Activated CD4-positive, alpha-beta T cell treated with anti-CD3 and anti-CD28 coated beads, Interleukin-2, amount 10 ng/mL, durations not matched to agents 24 days and 14 days (primary cell): ENCODE results near the gene TTC31. TPM values are rescaled to one million over a fixed set of nuclear protein-coding genes. Genes with fewer than 3 reads are reported as not detected.
"Not testable (repeated sequence)": the region's sequence is repeated elsewhere in the genome, so short reads cannot be mapped to it uniquely, and the experiment has no call there.

Source experiments
- DNase-seq: peaks from one replicate; pipeline ENCODE4 v3.0.0; 2022
- H3K27ac Mint-ChIP-seq: one replicate; pipeline ENCODE4 v1.8.0; 2022; ENCODE audit warnings: mild to moderate bottlenecking, mixed read lengths
- H3K27me3 Mint-ChIP-seq: one replicate; pipeline ENCODE4 v1.8.0; 2022; ENCODE audit warnings: mixed read lengths
- H3K36me3 Mint-ChIP-seq: one replicate; pipeline ENCODE4 v1.8.0; 2022; ENCODE audit warnings: low read depth, mild to moderate bottlenecking, mixed read lengths
- H3K4me1 Mint-ChIP-seq: one replicate; pipeline ENCODE4 v1.8.0; 2021; ENCODE audit warnings: mixed read lengths
- H3K4me3 Mint-ChIP-seq: one replicate; pipeline ENCODE4 v1.8.0; 2022; ENCODE audit warnings: mild to moderate bottlenecking, moderate library complexity, mixed read lengths
- H3K9me3 Mint-ChIP-seq: one replicate; pipeline ENCODE4 v1.8.0; 2021; ENCODE audit warnings: mixed read lengths
- intact Hi-C: fragments of 100-400 bp; cut with micrococcal nuclease; formaldehyde crosslinking; loops from one replicate; pipeline ENCODE4 v1.15.1; 2023
- total RNA-seq: library from RNA; stranded (reverse); gene quantifications from 2 replicates; pipeline ENCODE4 v1.2.3, GENCODE V29; 2022

The TTC31 gene
- total RNA-seq, 1 donor from 2014 or later = 31.5 TPM

- no peak overlapping the region for H3K27ac Mint-ChIP-seq
- intact Hi-C loops = no loop called here
- H3K36me3 Mint-ChIP-seq = peaks cover 38% of the 10 kb centered on the region
- no peak overlapping the region for H3K4me3 Mint-ChIP-seq
- peaks cover 38% of the 10 kb centered on the region for H3K4me1 Mint-ChIP-seq
- H3K27me3 Mint-ChIP-seq = no peaks in the 10 kb centered on the region
- peak; percentile 72 for DNase-seq
- no peaks in the 10 kb centered on the region for H3K9me3 Mint-ChIP-seq
Measured at GRCh38 chr2:74461187-74462053, 21.5 kb upstream of the TTC31 start.

GRCh38 chr2:74462054-74462785, 20.7 kb upstream of the TTC31 start:
- no peaks in the 10 kb centered on the region for H3K27me3 Mint-ChIP-seq
- intact Hi-C loops = no loop called here
- peaks cover 30% of the 10 kb centered on the region for H3K4me1 Mint-ChIP-seq
- peaks cover 30% of the 10 kb centered on the region for H3K36me3 Mint-ChIP-seq
- H3K27ac Mint-ChIP-seq = no peak overlapping the region
- DNase-seq = no peak
- no peaks in the 10 kb centered on the region for H3K9me3 Mint-ChIP-seq
- no peak overlapping the region for H3K4me3 Mint-ChIP-seq

GRCh38 chr2:74462786-74463105, 20.1 kb upstream of the TTC31 start:
- Mint-ChIP-seq H3K4me1 (peaks cover 27% of the 10 kb centered on the region), H3K27me3 (no peaks in the 10 kb centered on the region), H3K27ac (no peak overlapping the region), H3K36me3 (peaks cover 27% of the 10 kb centered on the region), H3K4me3 (peak overlapping the region; percentile 52), H3K9me3 (no peaks in the 10 kb centered on the region)
- intact Hi-C loops = no loop called here
- no peak for DNase-seq

GRCh38 chr2:74464406-74464805, 18.5 kb upstream of the TTC31 start:
- H3K4me1 Mint-ChIP-seq = peaks cover 18% of the 10 kb centered on the region
- H3K36me3 Mint-ChIP-seq = peaks cover 25% of the 10 kb centered on the region
- H3K27ac Mint-ChIP-seq = peak overlapping the region; percentile 81
- intact Hi-C loops = no loop called here
- H3K9me3 Mint-ChIP-seq = no peaks in the 10 kb centered on the region
- H3K27me3 Mint-ChIP-seq = no peaks in the 10 kb centered on the region
- DNase-seq = peak; percentile 64
- H3K4me3 Mint-ChIP-seq = peak overlapping the region; percentile 98

GRCh38 chr2:74470742-74471141, 12.1 kb upstream of the TTC31 start:
- intact Hi-C loops, H3K9me3 Mint-ChIP-seq, H3K27me3 Mint-ChIP-seq, DNase-seq: not testable (repeated sequence)
- H3K4me1 Mint-ChIP-seq = peaks cover 25% of the 10 kb centered on the region
- H3K36me3 Mint-ChIP-seq = peaks cover 28% of the 10 kb centered on the region
- H3K27ac Mint-ChIP-seq = peak overlapping the region; percentile 69
- H3K4me3 Mint-ChIP-seq = peak overlapping the region; percentile 74

GRCh38 chr2:74471332-74472065, 11.4 kb upstream of the TTC31 start:
- peak overlapping the region; percentile 98 for H3K27ac Mint-ChIP-seq
- intact Hi-C loops = loop anchor here (1.0 kb wide), 3 partner anchors 11 to 58 kb away; partner anchors contain the start of genes AUP1, CCDC142, HTRA2 and WBP1
- no peaks in the 10 kb centered on the region for H3K9me3 Mint-ChIP-seq
- H3K4me1 Mint-ChIP-seq = peaks cover 22% of the 10 kb centered on the region
- peak overlapping the region; percentile 99 for H3K4me3 Mint-ChIP-seq
- peaks cover 26% of the 10 kb centered on the region for H3K36me3 Mint-ChIP-seq
- no peaks in the 10 kb centered on the region for H3K27me3 Mint-ChIP-seq
- DNase-seq = no peak

GRCh38 chr2:74472086-74472944, 10.6 kb upstream of the TTC31 start, which contains the start of gene MRPL53:
Gene MRPL53 (minus strand): TSS chr2:74472680. CDS start chr2:74472660, 20 bp downstream.
- H3K9me3 Mint-ChIP-seq = no peaks in the 10 kb centered on the region
- no peaks in the 10 kb centered on the region for H3K27me3 Mint-ChIP-seq
- intact Hi-C loops = loop anchor here (1.0 kb wide), 3 partner anchors 10 to 57 kb away; partner anchors contain the start of genes AUP1, CCDC142, HTRA2 and WBP1
- peak within 1 kb of the TSS; percentile 98 for H3K27ac Mint-ChIP-seq
- peak; percentile 99 for DNase-seq
- H3K4me3 Mint-ChIP-seq = peak within 1 kb of the TSS; percentile 99
- H3K4me1 Mint-ChIP-seq = peaks cover 22% of the 10 kb centered on the region
- peaks cover 30% of the 10 kb centered on the region for H3K36me3 Mint-ChIP-seq

- Mint-ChIP-seq H3K27ac (peak overlapping the region; percentile 98), H3K36me3 (peaks cover 34% of the 10 kb centered on the region), H3K4me3 (peak overlapping the region; percentile 99), H3K9me3 (no peaks in the 10 kb centered on the region), H3K4me1 (peaks cover 22% of the 10 kb centered on the region), H3K27me3 (no peaks in the 10 kb centered on the region)
- intact Hi-C loops = loop anchor here (1.0 kb wide), 3 partner anchors 9 to 56 kb away; partner anchors contain the start of genes AUP1, CCDC142, HTRA2 and WBP1
- no peak for DNase-seq
Measured at GRCh38 chr2:74472945-74473258, 10.0 kb upstream of the TTC31 start.

- Mint-ChIP-seq H3K4me3 (no peak overlapping the region), H3K27ac (peak overlapping the region; percentile 29), H3K27me3 (no peaks in the 10 kb centered on the region), H3K36me3 (peaks cover 37% of the 10 kb centered on the region), H3K4me1 (peaks cover 26% of the 10 kb centered on the region), H3K9me3 (no peaks in the 10 kb centered on the region)
- intact Hi-C loops = no loop called here
- DNase-seq = no peak
Measured at GRCh38 chr2:74474481-74474880, 8.4 kb upstream of the TTC31 start.

- H3K36me3 Mint-ChIP-seq = peaks cover 41% of the 10 kb centered on the region
- no peak overlapping the region for H3K27ac Mint-ChIP-seq
- intact Hi-C loops = no loop called here
- H3K9me3 Mint-ChIP-seq = no peaks in the 10 kb centered on the region
- no peak for DNase-seq
- no peak overlapping the region for H3K4me3 Mint-ChIP-seq
- no peaks in the 10 kb centered on the region for H3K27me3 Mint-ChIP-seq
- peaks cover 24% of the 10 kb centered on the region for H3K4me1 Mint-ChIP-seq
Measured at GRCh38 chr2:74474899-74475298, 8.0 kb upstream of the TTC31 start.

GRCh38 chr2:74481431-74481830, 1.4 kb upstream of the TTC31 start:
- Mint-ChIP-seq H3K27ac (no peak overlapping the region), H3K36me3 (peaks cover 35% of the 10 kb centered on the region)
- intact Hi-C loops = no loop called here

GRCh38 chr2:74481961-74482800, 700 bp upstream of the TTC31 start:
- H3K36me3 Mint-ChIP-seq = peaks cover 35% of the 10 kb centered on the region
- H3K27ac Mint-ChIP-seq = peak overlapping the region; percentile 99
- H3K9me3 Mint-ChIP-seq = no peaks in the 10 kb centered on the region
- intact Hi-C loops = loop anchor here (1.0 to 2.0 kb wide), 3 partner anchors 10 to 61 kb away; partner anchors contain the start of genes C2orf81, LBX2, MRPL53 and WDR54
- DNase-seq = peak; percentile 90
- peaks cover 33% of the 10 kb centered on the region for H3K4me1 Mint-ChIP-seq
- no peaks in the 10 kb centered on the region for H3K27me3 Mint-ChIP-seq
- peak overlapping the region; percentile 91 for H3K4me3 Mint-ChIP-seq

More at GRCh38 chr2:74481431-74481830, 1.4 kb upstream of the TTC31 start:
- no peaks in the 10 kb centered on the region for H3K27me3 Mint-ChIP-seq
- peak overlapping the region; percentile 91 for H3K4me3 Mint-ChIP-seq
- peak; percentile 58 for DNase-seq
- H3K4me1 Mint-ChIP-seq = peaks cover 32% of the 10 kb centered on the region
- no peaks in the 10 kb centered on the region for H3K9me3 Mint-ChIP-seq
